Brain microvascular endothelial cell (primary cell): ENCODE data around the gene VTI1A.
A peak's percentile ranks its signal among the peaks of the same experiment; 100 is the strongest.

Experiments
- DNase-seq: peaks from one replicate; pipeline ENCODE4 v3.0.0-alpha.2; 2020
- H3K27ac ChIP-seq: fragments of 250-450 bp; sonication (Bioruptor Pico); 2 replicates; pipeline ENCODE4 v1.5.1; 2020; ENCODE audit warnings: mild to moderate bottlenecking, moderate library complexity
- H3K27me3 ChIP-seq: fragments of 250-450 bp; sonication (Bioruptor Pico); replicated peaks from 2 replicates; pipeline ENCODE4 v1.5.1; 2020; ENCODE audit warnings: mild to moderate bottlenecking
- H3K36me3 ChIP-seq: fragments of 250-450 bp; sonication (Bioruptor Pico); replicated peaks from 2 replicates; pipeline ENCODE4 v1.5.1; 2020; ENCODE audit warnings: mild to moderate bottlenecking
- H3K4me3 ChIP-seq: 2 replicates; pipeline ENCODE4 v1.5.1; 2011; ENCODE audit warnings: low read depth, mild to moderate bottlenecking, control low read depth, low read length, moderate library complexity
- CTCF ChIP-seq: IDR thresholded peaks from 2 replicates; pipeline ENCODE4 v1.5.1; 2011; ENCODE audit warnings: low read depth, mild to moderate bottlenecking, moderate library complexity, low read length, control low read depth, inconsistent platforms; ENCODE audit errors: missing control alignments
- in situ Hi-C: cut with HindIII; loops from 2 replicates; pipeline ENCODE4 v1.10.0; 2017; ENCODE audit warnings: low sequenced_read_pairs, low pct_ligation_motif_present

VTI1A gene

GRCh38 chr10:112716076-112716475 lies 269.1 kb downstream of the VTI1A start:
- no peak overlapping the region for H3K4me3 ChIP-seq
- no peaks in the 10 kb centered on the region for H3K27me3 ChIP-seq
- TF ChIP-seq CTCF, result no peak
- H3K36me3 ChIP-seq, result no peaks in the 10 kb centered on the region
- in situ Hi-C loops, result no loop called here
- no peak overlapping the region for H3K27ac ChIP-seq
- DNase-seq, result no peak

GRCh38 chr10:112716924-112717413 lies 270.0 kb downstream of the VTI1A start:
- no peaks in the 10 kb centered on the region for H3K36me3 ChIP-seq
- H3K4me3 ChIP-seq, result no peak overlapping the region
- no peak overlapping the region for H3K27ac ChIP-seq
- no peak for TF ChIP-seq CTCF
- in situ Hi-C loops, result no loop called here
- DNase-seq, result peak; percentile 58
- H3K27me3 ChIP-seq, result no peaks in the 10 kb centered on the region

- no peak for DNase-seq
- Histone ChIP-seq H3K27ac (no peak overlapping the region), H3K36me3 (no peaks in the 10 kb centered on the region), H3K4me3 (no peak overlapping the region), H3K27me3 (no peaks in the 10 kb centered on the region)
- in situ Hi-C loops, result no loop called here
- no peak for TF ChIP-seq CTCF
Measured at GRCh38 chr10:112720178-112720577, 273.2 kb downstream of the VTI1A start.

GRCh38 chr10:112721080-112721698 lies 274.2 kb downstream of the VTI1A start:
- DNase-seq, result peak; percentile 35
- H3K4me3 ChIP-seq, result no peak overlapping the region
- H3K36me3 ChIP-seq, result no peaks in the 10 kb centered on the region
- in situ Hi-C loops, result no loop called here
- H3K27ac ChIP-seq, result no peak overlapping the region
- H3K27me3 ChIP-seq, result no peaks in the 10 kb centered on the region
- peak; percentile 72 for TF ChIP-seq CTCF

- Histone ChIP-seq H3K4me3 (no peak overlapping the region), H3K36me3 (no peaks in the 10 kb centered on the region), H3K27ac (no peak overlapping the region), H3K27me3 (no peaks in the 10 kb centered on the region)
- in situ Hi-C loops, result no loop called here
- DNase-seq, result no peak
- no peak for TF ChIP-seq CTCF
Measured at GRCh38 chr10:112722758-112723157, 275.7 kb downstream of the VTI1A start.

GRCh38 chr10:112723876-112724275 lies 276.9 kb downstream of the VTI1A start:
- Histone ChIP-seq H3K27me3 (no peaks in the 10 kb centered on the region), H3K36me3 (no peaks in the 10 kb centered on the region), H3K4me3 (no peak overlapping the region), H3K27ac (no peak overlapping the region)
- TF ChIP-seq CTCF, result no peak
- in situ Hi-C loops, result no loop called here
- no peak for DNase-seq
